ENCODE data around the gene CARD16.
"Not testable (repeated sequence)": the region's sequence is repeated elsewhere in the genome, so short reads cannot be mapped to it uniquely, and the experiment has no call there.

The CARD16 gene

DNA sequence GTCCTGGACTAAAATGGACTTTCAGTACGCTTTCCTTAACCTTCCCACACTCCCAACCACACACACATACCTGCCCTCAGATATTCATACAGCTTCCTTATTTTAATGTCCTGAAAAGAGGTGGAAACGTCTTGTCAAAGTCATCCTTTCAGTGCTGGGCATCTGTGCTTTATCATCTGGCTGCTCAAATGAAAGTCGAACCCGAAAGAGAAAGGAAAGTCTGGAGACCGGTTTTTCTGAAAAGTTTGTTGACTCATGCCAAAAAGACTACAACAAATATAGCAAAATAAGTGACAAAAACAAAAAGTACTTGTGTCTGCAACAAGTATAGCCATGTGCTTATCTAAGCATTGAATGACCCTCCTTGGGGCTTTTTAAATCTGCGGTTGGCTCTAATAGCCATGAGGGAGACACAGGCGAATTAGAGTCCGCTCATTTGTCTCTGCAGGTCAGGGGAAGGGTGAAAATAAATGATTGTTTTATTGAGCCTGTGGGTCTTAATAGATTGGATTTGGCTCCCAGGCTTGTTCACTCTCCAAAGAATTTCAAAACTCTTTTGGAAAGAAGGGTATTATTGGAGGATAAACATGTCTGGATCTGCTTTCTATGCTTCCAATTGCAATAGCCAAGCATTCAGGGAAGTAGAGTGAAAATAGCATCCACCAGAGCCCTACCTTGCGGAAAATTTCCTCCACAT, 18.3 kb upstream of the CARD16 start:
- not testable (repeated sequence) for H3K4me1 Mint-ChIP-seq (ENCODE audit: low read depth); H3K27ac Mint-ChIP-seq; H3K9me3 Mint-ChIP-seq; H3K4me3 Mint-ChIP-seq; H3K27me3 Mint-ChIP-seq (ENCODE audit: low read depth)
- H3K36me3 Mint-ChIP-seq (ENCODE audit: low read depth), result peaks cover 12% of the 10 kb centered on the region

- Mint-ChIP-seq H3K4me3 (no peak overlapping the region), H3K27me3 (ENCODE audit: low read depth) (peaks cover 6% of the 10 kb centered on the region), H3K9me3 (no peaks in the 10 kb centered on the region), H3K36me3 (ENCODE audit: low read depth) (peaks cover 3% of the 10 kb centered on the region), H3K27ac (no peak overlapping the region), H3K4me1 (ENCODE audit: low read depth) (no peaks in the 10 kb centered on the region)
These were observed 12.3 kb upstream of the CARD16 start for GRCh38 chr11:105057432-105057831.

DNA sequence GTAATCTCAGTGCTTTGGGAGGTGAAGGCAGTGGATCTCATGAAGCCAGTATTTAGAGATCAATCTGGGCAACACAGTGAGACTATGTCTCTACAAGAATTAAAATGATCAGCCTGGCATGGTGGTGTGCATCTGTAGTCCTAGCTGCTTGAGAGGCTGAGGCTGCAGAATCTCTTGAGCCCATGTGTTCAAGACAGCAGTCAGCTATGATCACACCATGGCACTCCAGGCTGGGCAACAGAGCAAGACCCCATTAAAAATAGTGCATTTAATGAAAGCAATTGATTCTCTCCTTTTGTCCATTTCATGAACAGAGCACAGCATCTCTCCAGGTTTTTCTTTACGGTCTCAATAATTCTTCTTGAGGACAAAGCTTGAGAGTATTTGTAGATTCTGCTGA, 11.3 kb upstream of the CARD16 start:
- Mint-ChIP-seq H3K36me3 (ENCODE audit: low read depth) (peaks cover 3% of the 10 kb centered on the region), H3K9me3 (no peaks in the 10 kb centered on the region), H3K27ac (no peak overlapping the region), H3K4me3 (no peak overlapping the region), H3K4me1 (ENCODE audit: low read depth) (no peaks in the 10 kb centered on the region), H3K27me3 (ENCODE audit: low read depth) (peaks cover 6% of the 10 kb centered on the region)

- Mint-ChIP-seq H3K27me3 (ENCODE audit: low read depth) (peaks cover 6% of the 10 kb centered on the region), H3K9me3 (no peaks in the 10 kb centered on the region), H3K4me1 (ENCODE audit: low read depth) (no peaks in the 10 kb centered on the region), H3K27ac (no peak overlapping the region), H3K36me3 (ENCODE audit: low read depth) (no peaks in the 10 kb centered on the region), H3K4me3 (no peak overlapping the region)
These were observed 9.8 kb upstream of the CARD16 start for GRCh38 chr11:105054723-105055493.

GRCh38 chr11:105052487-105052886, 7.4 kb upstream of the CARD16 start:
- Mint-ChIP-seq H3K4me3 (no peak overlapping the region), H3K36me3 (ENCODE audit: low read depth) (peaks cover 2% of the 10 kb centered on the region), H3K9me3 (no peaks in the 10 kb centered on the region)

GRCh38 chr11:105051559-105051958, 6.4 kb upstream of the CARD16 start:
- H3K27ac Mint-ChIP-seq, result no peak overlapping the region
- H3K4me1 Mint-ChIP-seq (ENCODE audit: low read depth), result no peaks in the 10 kb centered on the region
- H3K4me3 Mint-ChIP-seq, result no peak overlapping the region
- peaks cover 6% of the 10 kb centered on the region for H3K27me3 Mint-ChIP-seq (ENCODE audit: low read depth)
- H3K36me3 Mint-ChIP-seq (ENCODE audit: low read depth), result peaks cover 2% of the 10 kb centered on the region
- no peaks in the 10 kb centered on the region for H3K9me3 Mint-ChIP-seq

More at GRCh38 chr11:105052487-105052886, 7.4 kb upstream of the CARD16 start:
- Mint-ChIP-seq H3K4me1 (ENCODE audit: low read depth) (no peaks in the 10 kb centered on the region), H3K27me3 (ENCODE audit: low read depth) (peaks cover 6% of the 10 kb centered on the region), H3K27ac (no peak overlapping the region)

GRCh38 chr11:105049481-105049880, 4.3 kb upstream of the CARD16 start:
- Mint-ChIP-seq H3K27me3 (ENCODE audit: low read depth) (no peaks in the 10 kb centered on the region), H3K4me3 (no peak overlapping the region), H3K27ac (no peak overlapping the region), H3K9me3 (no peaks in the 10 kb centered on the region), H3K36me3 (ENCODE audit: low read depth) (peaks cover 6% of the 10 kb centered on the region), H3K4me1 (ENCODE audit: low read depth) (peaks cover 8% of the 10 kb centered on the region)

DNA sequence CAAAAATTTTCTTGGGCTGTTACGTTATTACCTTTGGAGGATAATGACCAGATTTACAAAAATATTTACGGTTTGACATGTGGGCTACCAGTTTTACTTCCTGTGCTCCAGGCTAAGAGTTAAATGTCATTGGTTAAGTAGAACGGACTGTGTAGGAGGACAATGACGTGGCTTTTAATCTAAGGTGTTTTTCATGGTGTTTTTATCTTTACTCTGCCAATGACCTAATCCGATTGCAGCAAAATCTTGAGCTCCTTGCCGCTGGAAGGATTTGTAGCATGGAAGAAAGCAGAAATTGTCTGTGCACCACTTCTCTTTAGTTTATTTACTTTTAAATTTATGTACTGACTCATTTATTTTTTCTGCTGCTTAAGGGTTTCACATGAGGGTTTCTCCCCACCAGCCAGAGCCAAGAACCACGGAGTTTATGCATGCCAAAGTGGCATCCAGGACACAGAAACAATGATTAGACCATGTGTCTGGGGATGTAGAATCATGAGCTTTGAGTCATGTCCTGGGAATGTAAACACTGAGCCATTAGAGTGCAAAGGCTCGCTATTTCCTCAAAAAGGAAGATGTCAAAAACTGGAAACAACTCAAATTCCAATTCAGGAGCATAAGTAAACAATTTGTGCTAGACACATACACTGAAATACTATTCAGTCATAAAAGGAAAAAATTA, 1.9 kb upstream of the CARD16 start:
- H3K4me1 Mint-ChIP-seq (ENCODE audit: low read depth), result peaks cover 29% of the 10 kb centered on the region
- H3K36me3 Mint-ChIP-seq (ENCODE audit: low read depth), result peaks cover 18% of the 10 kb centered on the region
- H3K27ac Mint-ChIP-seq, result no peak overlapping the region
- no peaks in the 10 kb centered on the region for H3K9me3 Mint-ChIP-seq
- H3K4me3 Mint-ChIP-seq, result no peak overlapping the region
- no peaks in the 10 kb centered on the region for H3K27me3 Mint-ChIP-seq (ENCODE audit: low read depth)

DNA sequence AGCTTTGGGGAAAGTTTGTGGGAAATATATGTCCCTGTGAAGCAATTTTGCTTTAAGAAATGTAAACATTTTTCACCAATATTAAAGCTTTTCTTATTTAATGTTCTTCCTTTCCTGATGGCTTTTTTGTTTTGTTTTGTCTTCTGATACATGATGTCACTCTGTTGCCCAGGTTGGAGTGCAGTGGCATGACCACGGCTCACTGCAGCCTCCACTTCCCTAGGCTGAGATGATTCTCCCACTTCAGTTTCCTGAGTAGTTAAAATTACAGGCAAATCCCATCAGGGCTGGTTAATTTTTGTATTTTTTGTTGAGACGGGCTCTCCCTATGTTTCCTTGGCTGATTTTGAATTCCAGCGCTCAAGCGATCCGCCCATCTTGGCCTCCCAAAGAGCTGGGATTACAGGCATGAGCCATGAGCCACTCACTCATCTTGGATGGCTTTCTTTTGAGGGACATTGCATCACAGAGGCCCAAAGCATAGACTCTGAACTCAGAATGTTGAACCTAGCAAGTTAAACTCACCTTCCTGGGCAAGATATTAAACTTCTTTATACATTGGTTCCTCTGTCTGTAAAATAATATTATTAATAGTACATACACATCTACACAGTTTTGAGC, 651 bp upstream of the CARD16 start:
- Mint-ChIP-seq H3K9me3 (no peaks in the 10 kb centered on the region), H3K4me1 (ENCODE audit: low read depth) (peaks cover 38% of the 10 kb centered on the region), H3K4me3 (peak overlapping the region; percentile 70), H3K27me3 (ENCODE audit: low read depth) (no peaks in the 10 kb centered on the region), H3K27ac (peak overlapping the region; percentile 64), H3K36me3 (ENCODE audit: low read depth) (peaks cover 29% of the 10 kb centered on the region)

DNA sequence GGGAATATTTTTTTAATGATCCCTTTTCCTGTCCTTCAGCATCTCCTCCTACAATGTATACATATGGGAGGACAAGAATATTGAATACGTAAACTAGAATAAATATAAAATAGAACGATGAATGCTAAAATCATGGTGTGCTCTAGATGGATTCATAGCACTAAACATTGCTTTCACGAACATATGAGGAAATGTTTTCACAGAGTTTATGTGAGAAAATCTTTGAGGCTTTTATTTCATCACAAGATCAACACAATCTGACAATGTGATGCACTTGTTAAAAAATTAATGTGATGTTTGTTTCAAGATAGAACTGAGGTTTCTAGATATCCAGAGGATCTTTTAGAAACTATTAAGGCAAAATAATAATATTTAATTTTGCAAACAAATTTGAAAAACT, 3.0 kb downstream of the CARD16 start:
- Mint-ChIP-seq H3K4me1 (ENCODE audit: low read depth) (peaks cover 39% of the 10 kb centered on the region), H3K4me3 (peak overlapping the region; percentile 1), H3K9me3 (peaks cover 4% of the 10 kb centered on the region), H3K36me3 (ENCODE audit: low read depth) (peaks cover 47% of the 10 kb centered on the region), H3K27ac (no peak overlapping the region), H3K27me3 (ENCODE audit: low read depth) (no peaks in the 10 kb centered on the region)

- Mint-ChIP-seq H3K27ac (no peak overlapping the region), H3K36me3 (ENCODE audit: low read depth) (peaks cover 55% of the 10 kb centered on the region), H3K27me3 (ENCODE audit: low read depth) (no peaks in the 10 kb centered on the region), H3K9me3 (peaks cover 9% of the 10 kb centered on the region), H3K4me1 (ENCODE audit: low read depth) (peaks cover 36% of the 10 kb centered on the region), H3K4me3 (no peak overlapping the region)
These were observed 4.4 kb downstream of the CARD16 start for GRCh38 chr11:105040703-105041102.

GRCh38 chr11:105034813-105035620, 10.1 kb downstream of the CARD16 start, which contains the start of gene CASP1:
CASP1 (minus strand) TSS chr11:105035144; CDS start chr11:105035113, 31 bp downstream.
- Mint-ChIP-seq H3K27me3 (ENCODE audit: low read depth) (no peaks in the 10 kb centered on the region), H3K27ac (peak within 1 kb of the TSS; percentile 91), H3K9me3 (peaks cover 9% of the 10 kb centered on the region), H3K4me1 (ENCODE audit: low read depth) (peaks cover 28% of the 10 kb centered on the region), H3K4me3 (peak within 1 kb of the TSS; percentile 93), H3K36me3 (ENCODE audit: low read depth) (peaks cover 45% of the 10 kb centered on the region)

- peak overlapping the region; percentile 93 for H3K4me3 Mint-ChIP-seq
- H3K9me3 Mint-ChIP-seq; H3K27me3 Mint-ChIP-seq (ENCODE audit: low read depth): not testable (repeated sequence)
- H3K36me3 Mint-ChIP-seq (ENCODE audit: low read depth), result peaks cover 46% of the 10 kb centered on the region
- peak overlapping the region; percentile 91 for H3K27ac Mint-ChIP-seq
- H3K4me1 Mint-ChIP-seq (ENCODE audit: low read depth), result peaks cover 28% of the 10 kb centered on the region
These were observed 10.7 kb downstream of the CARD16 start for GRCh38 chr11:105034388-105034787.

GRCh38 chr11:105033781-105034180, 11.4 kb downstream of the CARD16 start:
- Mint-ChIP-seq H3K27ac (peak overlapping the region; percentile 91), H3K27me3 (ENCODE audit: low read depth) (no peaks in the 10 kb centered on the region), H3K4me3 (peak overlapping the region; percentile 93), H3K9me3 (peaks cover 9% of the 10 kb centered on the region), H3K36me3 (ENCODE audit: low read depth) (peaks cover 49% of the 10 kb centered on the region), H3K4me1 (ENCODE audit: low read depth) (peaks cover 28% of the 10 kb centered on the region)
